Activated naive CD8-positive, alpha-beta T cell (primary cell): ENCODE data around the gene ACACA.

Experiments used
- H3K27ac Mint-ChIP-seq: one replicate; pipeline ENCODE4 v1.8.0; 2021; ENCODE audit warnings: mixed read lengths
- H3K27me3 Mint-ChIP-seq: one replicate; pipeline ENCODE4 v1.8.0; 2021; ENCODE audit warnings: mixed read lengths
- H3K36me3 Mint-ChIP-seq: one replicate; pipeline ENCODE4 v1.8.0; 2021; ENCODE audit warnings: mixed read lengths
- H3K4me1 Mint-ChIP-seq: one replicate; pipeline ENCODE4 v1.8.0; 2021; ENCODE audit warnings: low read depth, mixed read lengths
- H3K4me3 Mint-ChIP-seq: one replicate; pipeline ENCODE4 v1.8.0; 2021; ENCODE audit warnings: mild to moderate bottlenecking, mixed read lengths
- H3K9me3 Mint-ChIP-seq: one replicate; pipeline ENCODE4 v1.8.0; 2021; ENCODE audit warnings: low read depth, mixed read lengths

ACACA gene

DNA sequence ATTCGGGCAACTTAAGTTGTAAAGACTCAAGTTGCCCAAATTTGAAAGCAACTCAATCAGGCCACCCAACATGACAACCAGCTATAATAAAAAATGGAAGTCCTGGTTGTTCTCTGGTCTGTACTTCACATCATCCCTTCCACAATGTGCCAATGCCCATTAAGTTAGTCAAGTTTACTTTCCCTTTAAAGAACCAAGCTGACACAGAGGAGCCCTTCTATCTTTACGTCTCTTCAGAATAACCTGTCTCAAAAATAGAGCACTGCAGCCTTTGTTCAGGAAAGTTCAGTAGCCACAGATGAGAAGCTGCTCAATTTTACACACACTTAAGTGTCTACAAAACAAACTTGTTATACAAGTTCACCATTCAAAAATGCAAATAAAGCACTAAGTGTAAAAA lies 106.0 kb downstream of the ACACA start:
- no peak overlapping the region for H3K27ac Mint-ChIP-seq
- no peaks in the 10 kb centered on the region for H3K27me3 Mint-ChIP-seq
- no peaks in the 10 kb centered on the region for H3K9me3 Mint-ChIP-seq
- H3K4me3 Mint-ChIP-seq, result no peak overlapping the region
- no peaks in the 10 kb centered on the region for H3K4me1 Mint-ChIP-seq
- no peaks in the 10 kb centered on the region for H3K36me3 Mint-ChIP-seq

DNA sequence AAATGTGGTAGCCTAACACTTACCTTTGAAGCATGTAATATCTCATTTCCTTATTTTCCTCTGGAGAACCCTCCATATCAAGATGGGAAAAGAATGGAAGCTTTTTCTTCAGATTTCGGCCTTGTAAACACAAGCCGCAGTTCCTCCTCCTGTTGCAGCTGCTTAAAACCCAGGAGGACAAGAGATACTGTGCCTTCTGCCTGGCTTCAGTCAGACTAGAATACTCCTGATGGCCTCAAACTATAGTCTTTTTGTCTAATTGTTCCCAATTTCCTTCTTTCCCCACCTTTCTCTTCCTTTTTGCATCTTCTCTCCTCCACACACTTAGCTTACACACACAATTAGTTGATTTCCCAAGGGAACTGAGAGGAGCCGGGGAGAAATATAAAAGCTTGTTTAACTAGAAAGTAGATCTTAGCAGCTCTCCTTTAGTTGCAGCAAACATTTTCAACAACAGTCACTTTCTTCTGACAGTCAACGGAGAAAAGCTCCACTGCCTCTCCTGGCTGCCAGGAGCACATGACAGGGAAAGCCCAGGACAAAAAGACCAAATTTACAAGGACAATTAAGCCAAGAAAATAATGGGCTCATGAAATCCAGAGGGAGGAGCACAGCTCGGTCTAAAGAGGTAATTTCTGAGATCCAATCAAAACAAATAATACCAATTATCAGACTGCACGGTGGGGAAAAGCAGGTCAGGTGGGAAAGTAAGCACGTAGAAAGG lies 107.2 kb downstream of the ACACA start:
- H3K9me3 Mint-ChIP-seq, result no peaks in the 10 kb centered on the region

DNA sequence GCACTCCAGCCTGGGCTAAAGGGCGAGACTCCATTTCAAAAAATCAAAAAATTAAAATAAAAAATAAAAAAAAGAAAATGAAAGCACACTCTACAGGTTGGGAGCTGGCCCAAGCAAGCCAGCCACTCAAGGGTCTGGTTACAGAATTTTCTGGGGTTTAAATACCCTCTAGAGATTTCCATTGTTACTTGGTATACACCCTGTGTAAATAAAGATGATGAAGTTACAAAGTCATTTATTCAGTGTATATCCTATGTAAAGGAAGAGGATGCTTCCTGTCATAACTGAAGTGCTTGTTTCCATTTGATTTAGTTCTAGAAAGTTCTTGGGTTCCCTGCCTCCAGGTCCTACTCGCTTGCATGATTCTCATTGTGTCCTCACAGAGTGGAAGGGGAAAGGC lies 110.7 kb downstream of the ACACA start:
- H3K4me1 Mint-ChIP-seq, result peaks cover 3% of the 10 kb centered on the region
- no peaks in the 10 kb centered on the region for H3K9me3 Mint-ChIP-seq
- H3K27me3 Mint-ChIP-seq, result no peaks in the 10 kb centered on the region
- H3K36me3 Mint-ChIP-seq, result no peaks in the 10 kb centered on the region
- no peak overlapping the region for H3K4me3 Mint-ChIP-seq
- H3K27ac Mint-ChIP-seq, result no peak overlapping the region

More for the DNA sequence above, 107.2 kb downstream of the ACACA start:
- Mint-ChIP-seq H3K36me3 (no peaks in the 10 kb centered on the region), H3K27me3 (no peaks in the 10 kb centered on the region), H3K4me3 (no peak overlapping the region), H3K4me1 (no peaks in the 10 kb centered on the region), H3K27ac (no peak overlapping the region)

DNA sequence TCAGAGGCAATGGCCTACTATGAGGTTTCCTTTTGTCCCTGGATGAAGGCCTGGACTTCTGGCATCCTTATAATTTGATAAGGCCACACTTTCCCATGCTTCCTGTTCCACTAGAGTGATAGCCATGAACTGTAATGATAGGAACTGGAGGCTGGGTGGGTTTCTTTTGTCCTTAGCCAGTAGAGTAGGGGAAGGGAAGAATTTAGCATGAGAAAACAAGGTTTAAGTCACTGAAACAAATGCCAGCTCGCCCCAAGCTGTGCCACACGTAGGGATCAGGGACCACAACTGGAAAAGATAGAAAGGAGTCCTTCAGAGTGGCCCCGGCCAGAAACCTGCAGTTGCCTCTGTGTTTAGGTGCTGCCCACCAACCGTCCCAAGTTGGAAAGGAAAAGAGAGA lies 111.7 kb downstream of the ACACA start:
- Mint-ChIP-seq H3K27me3 (no peaks in the 10 kb centered on the region), H3K9me3 (no peaks in the 10 kb centered on the region)

DNA sequence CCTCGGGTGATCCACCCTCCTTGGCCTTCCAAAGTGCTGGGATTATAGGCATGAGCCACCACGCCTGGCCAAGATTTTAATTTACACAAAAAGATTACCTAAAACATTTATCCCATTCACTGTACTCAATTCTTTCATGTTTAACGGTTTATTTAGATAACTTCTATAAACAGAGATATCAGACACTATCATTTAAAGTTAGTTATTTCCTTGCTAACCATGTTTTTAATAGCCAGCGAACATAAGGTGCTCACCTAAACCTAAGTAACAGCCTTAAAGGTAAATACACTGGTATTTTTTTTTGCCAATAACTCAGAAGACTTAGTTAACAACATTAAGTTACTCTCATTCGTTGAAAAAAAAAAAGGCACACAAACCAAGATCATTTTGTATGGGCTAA lies 112.9 kb downstream of the ACACA start:
- Mint-ChIP-seq H3K4me1 (peaks cover 3% of the 10 kb centered on the region), H3K4me3 (no peak overlapping the region), H3K36me3 (peaks cover 7% of the 10 kb centered on the region), H3K9me3 (no peaks in the 10 kb centered on the region), H3K27ac (no peak overlapping the region), H3K27me3 (no peaks in the 10 kb centered on the region)

More for the DNA sequence above, 111.7 kb downstream of the ACACA start:
- Mint-ChIP-seq H3K4me3 (no peak overlapping the region), H3K27ac (no peak overlapping the region), H3K4me1 (peaks cover 3% of the 10 kb centered on the region), H3K36me3 (no peaks in the 10 kb centered on the region)

DNA sequence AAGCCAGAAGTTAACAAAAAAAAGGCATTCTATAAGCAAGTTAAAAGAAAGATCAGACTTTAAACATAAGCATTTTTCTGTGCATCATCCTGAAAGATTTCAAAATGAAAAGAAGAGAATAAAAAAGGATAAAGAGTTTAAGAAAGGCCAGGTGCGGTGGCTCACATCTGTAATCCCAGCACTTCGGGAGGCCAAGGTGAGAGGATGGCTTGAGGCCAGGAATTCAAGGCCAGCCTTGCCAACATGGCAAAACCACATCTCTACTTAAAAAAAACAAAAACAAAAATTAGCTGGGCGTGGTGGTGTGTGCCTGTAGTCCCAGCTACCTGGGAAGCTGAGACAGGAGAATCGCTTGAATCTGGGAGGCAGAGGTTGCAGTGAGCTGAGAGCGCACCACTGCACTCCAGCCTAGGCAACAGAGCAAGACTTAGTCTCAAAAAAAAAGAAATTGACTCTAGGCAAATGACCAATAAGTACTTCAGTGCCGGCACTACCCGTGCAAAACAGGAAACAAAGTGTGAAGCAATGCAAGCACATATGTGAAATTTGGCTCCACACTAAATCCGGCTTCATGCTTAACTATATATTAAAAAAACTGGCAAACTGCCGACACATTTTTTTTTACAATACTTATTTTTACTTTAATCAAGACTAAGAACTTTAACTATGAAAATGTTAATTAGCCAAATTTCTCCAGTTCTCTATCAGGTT lies 114.1 kb downstream of the ACACA start:
- Mint-ChIP-seq H3K36me3 (peaks cover 7% of the 10 kb centered on the region), H3K9me3 (no peaks in the 10 kb centered on the region), H3K4me1 (peaks cover 3% of the 10 kb centered on the region), H3K27me3 (no peaks in the 10 kb centered on the region), H3K4me3 (no peak overlapping the region), H3K27ac (no peak overlapping the region)

DNA sequence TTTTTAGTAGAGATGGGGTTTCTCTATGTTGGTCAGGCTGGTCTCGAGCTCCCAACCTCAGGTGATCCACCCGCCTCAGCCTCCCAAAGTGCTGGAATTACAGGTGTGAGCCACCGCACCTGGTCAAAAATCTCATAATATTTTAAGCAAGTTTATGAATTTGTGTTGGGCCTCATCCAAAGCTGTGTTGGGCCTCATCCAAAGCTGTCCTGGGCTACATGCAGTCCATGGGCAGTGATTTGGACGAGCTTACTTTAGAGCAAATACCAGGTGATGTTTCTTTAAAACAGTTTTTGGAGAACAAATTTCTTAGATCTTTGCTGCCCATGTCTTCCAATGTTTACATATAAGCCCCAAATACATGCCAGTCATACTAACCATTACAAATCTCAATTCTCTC lies 115.3 kb downstream of the ACACA start:
- Mint-ChIP-seq H3K36me3 (peaks cover 7% of the 10 kb centered on the region), H3K27ac (no peak overlapping the region)

DNA sequence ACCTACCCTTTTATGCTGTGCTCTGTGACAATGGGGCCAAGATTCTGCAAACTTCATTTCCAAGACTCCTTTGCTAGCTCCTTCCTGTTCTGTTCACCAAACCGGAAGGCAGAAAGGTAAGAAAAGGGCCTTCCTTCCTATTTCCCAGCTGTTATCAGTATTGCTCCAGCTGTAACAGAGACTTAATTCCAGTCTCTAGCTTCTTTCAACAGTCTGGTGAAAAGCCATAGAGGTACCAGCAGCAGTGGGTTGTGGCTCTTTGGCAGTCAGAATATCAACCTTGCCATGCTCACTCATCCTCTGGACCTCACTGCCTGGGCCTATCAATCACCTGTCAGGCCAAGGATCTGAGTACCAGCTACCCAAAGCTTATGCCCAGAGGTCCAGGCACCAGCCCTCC lies 120.2 kb downstream of the ACACA start:
- H3K4me1 Mint-ChIP-seq, result peaks cover 1% of the 10 kb centered on the region
- no peaks in the 10 kb centered on the region for H3K27me3 Mint-ChIP-seq
- no peak overlapping the region for H3K27ac Mint-ChIP-seq
- no peak overlapping the region for H3K4me3 Mint-ChIP-seq
- H3K36me3 Mint-ChIP-seq, result peaks cover 21% of the 10 kb centered on the region
- no peaks in the 10 kb centered on the region for H3K9me3 Mint-ChIP-seq

More for the DNA sequence above, 115.3 kb downstream of the ACACA start:
- H3K27me3 Mint-ChIP-seq, result no peaks in the 10 kb centered on the region
- peaks cover 3% of the 10 kb centered on the region for H3K4me1 Mint-ChIP-seq
- H3K9me3 Mint-ChIP-seq, result no peaks in the 10 kb centered on the region
- no peak overlapping the region for H3K4me3 Mint-ChIP-seq

DNA sequence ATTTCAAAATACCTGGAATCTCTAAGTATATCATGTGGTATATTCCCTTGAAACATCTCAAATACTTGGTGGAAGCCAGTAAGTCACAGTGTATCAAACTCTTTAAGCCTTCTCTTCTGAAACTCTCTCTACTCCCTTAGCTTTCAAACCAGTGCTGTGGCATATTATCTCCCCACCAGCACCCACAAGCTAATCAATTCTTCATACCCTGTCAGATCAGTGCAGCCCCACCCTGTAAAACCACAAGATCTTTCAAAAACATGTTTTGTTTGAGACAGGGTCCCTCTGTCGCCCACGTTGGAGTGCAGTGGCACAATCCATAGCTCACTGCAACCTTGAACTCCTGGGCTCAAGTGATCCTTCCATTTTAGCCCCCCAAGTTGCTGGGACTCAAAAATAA lies 122.4 kb downstream of the ACACA start:
- H3K4me1 Mint-ChIP-seq, result peaks cover 1% of the 10 kb centered on the region
- no peak overlapping the region for H3K4me3 Mint-ChIP-seq
- H3K36me3 Mint-ChIP-seq, result peaks cover 15% of the 10 kb centered on the region
- no peak overlapping the region for H3K27ac Mint-ChIP-seq
- H3K27me3 Mint-ChIP-seq, result no peaks in the 10 kb centered on the region
- H3K9me3 Mint-ChIP-seq, result no peaks in the 10 kb centered on the region

DNA sequence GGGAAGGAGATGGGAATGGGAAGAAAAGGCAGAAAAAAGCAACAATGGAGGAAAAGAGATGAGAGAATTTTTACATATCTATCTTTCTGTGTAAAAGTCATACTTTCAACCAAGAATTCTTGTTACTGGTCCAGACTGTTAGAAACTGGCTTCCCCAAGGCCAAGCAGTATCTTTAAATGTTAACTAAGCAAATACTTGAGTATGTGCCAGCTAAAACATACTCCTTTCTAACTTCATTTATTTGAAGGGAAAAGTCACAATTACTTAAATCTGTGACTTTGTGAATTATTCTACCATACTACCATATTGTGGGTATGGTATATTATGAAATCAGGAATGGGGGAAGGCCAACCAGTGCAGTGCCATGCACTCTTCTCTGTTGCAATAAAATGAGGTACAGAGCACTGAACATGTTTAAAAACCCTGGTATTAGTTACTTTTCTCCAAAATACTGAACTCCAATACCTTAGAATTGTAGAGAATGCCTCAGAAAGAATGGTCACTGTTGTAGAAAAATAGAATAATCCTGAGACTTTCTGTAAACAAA lies 123.1 kb downstream of the ACACA start:
- Mint-ChIP-seq H3K4me3 (no peak overlapping the region), H3K4me1 (peaks cover 1% of the 10 kb centered on the region), H3K27ac (no peak overlapping the region), H3K27me3 (no peaks in the 10 kb centered on the region), H3K9me3 (no peaks in the 10 kb centered on the region), H3K36me3 (peaks cover 14% of the 10 kb centered on the region)

DNA sequence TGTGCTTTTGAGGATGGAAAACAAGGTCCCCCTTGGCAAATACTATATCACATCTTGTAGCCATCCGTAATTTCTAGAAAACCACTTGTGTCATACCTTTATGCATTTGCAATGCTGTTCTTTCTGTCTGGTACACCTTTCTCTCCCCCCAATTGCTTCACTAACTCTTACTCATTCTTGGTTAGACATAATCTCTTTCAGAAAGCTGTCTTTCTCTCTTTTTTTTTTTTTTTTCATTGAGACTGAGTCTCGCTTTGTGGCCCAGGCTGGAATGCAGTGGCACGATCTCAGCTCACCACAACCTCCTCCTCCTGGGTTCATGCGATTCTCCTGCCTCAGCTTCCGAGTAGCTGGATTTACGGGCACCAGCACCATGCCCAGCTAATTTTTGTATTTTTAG lies 125.8 kb downstream of the ACACA start:
- Mint-ChIP-seq H3K4me1 (peaks cover 1% of the 10 kb centered on the region), H3K9me3 (no peaks in the 10 kb centered on the region)

DNA sequence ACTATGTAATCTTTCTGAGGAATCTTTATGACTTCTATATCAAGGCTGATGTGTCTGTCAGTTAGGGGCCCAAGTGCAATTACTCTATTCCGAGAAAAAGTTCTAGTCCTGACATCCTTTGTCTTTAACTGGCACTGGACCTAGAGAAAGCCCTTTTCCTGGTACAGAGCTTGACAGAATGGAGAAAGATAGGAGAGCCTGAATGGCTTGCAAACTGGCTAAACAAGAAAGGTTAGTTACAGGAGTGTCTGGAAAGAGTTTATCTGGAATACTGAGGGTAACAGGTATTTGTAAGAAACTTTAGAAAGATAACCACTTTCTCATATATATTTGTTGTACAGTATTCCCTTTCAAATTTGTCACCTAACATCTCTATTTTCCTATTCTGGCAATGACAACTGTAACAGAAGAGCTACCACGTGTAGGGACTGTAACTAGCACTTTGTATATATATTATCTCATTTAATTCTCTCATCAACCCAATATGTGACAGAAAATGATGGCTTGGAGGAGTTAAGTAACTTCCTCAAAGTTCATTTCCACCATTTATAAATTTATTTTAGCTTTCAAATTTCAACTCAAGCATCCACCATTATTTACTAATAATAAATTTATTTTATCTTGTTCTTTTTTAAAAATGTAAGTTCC lies 128.3 kb downstream of the ACACA start:
- Mint-ChIP-seq H3K27ac (no peak overlapping the region), H3K4me1 (peaks cover 2% of the 10 kb centered on the region), H3K27me3 (no peaks in the 10 kb centered on the region), H3K4me3 (no peak overlapping the region), H3K36me3 (peaks cover 23% of the 10 kb centered on the region), H3K9me3 (no peaks in the 10 kb centered on the region)

More for the DNA sequence above, 125.8 kb downstream of the ACACA start:
- Mint-ChIP-seq H3K27me3 (no peaks in the 10 kb centered on the region), H3K4me3 (no peak overlapping the region), H3K27ac (no peak overlapping the region), H3K36me3 (peaks cover 22% of the 10 kb centered on the region)

DNA sequence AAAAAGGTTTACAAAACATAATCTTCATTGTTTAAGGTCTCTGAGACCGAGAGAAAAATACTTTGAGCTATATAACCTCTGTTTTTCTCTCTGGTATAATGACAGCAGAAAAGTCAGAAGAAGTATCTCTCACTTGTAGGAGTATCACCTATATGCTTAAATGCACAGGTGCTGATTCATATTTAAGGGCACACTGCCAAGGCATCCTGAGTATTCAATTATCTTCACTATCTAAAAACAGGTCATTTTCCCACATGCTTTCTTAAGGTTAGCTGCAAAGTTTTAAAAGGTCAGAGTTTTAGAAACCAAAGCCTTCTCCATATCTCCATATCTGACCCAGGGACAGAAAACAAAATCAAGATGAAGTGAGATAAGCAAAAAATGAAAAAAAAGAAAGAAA lies 130.2 kb downstream of the ACACA start:
- peaks cover 11% of the 10 kb centered on the region for H3K36me3 Mint-ChIP-seq
- no peak overlapping the region for H3K4me3 Mint-ChIP-seq

DNA sequence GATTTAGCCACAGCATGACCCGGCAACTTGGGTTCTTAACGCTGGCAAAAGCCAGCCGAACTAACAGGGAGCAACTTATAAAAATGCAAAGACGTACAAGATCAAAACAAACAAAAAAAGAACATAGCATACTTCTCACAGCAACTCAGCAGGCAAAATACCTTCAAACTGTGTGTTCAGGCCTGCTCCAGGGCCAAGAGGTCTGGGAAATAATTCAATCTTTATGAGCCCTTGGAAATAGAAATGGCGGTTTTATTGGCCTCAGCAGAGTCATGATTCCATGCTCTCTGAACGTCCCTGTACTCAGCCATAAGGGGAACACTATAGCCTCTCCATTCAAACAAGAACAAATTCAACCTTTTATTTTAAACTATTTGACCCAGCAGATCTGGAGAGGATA lies 132.2 kb downstream of the ACACA start:
- Mint-ChIP-seq H3K27ac (no peak overlapping the region), H3K36me3 (peaks cover 17% of the 10 kb centered on the region), H3K4me1 (peaks cover 2% of the 10 kb centered on the region), H3K4me3 (no peak overlapping the region), H3K9me3 (no peaks in the 10 kb centered on the region), H3K27me3 (no peaks in the 10 kb centered on the region)

More for the DNA sequence above, 130.2 kb downstream of the ACACA start:
- H3K9me3 Mint-ChIP-seq, result no peaks in the 10 kb centered on the region
- no peaks in the 10 kb centered on the region for H3K27me3 Mint-ChIP-seq
- peaks cover 2% of the 10 kb centered on the region for H3K4me1 Mint-ChIP-seq
- no peak overlapping the region for H3K27ac Mint-ChIP-seq

DNA sequence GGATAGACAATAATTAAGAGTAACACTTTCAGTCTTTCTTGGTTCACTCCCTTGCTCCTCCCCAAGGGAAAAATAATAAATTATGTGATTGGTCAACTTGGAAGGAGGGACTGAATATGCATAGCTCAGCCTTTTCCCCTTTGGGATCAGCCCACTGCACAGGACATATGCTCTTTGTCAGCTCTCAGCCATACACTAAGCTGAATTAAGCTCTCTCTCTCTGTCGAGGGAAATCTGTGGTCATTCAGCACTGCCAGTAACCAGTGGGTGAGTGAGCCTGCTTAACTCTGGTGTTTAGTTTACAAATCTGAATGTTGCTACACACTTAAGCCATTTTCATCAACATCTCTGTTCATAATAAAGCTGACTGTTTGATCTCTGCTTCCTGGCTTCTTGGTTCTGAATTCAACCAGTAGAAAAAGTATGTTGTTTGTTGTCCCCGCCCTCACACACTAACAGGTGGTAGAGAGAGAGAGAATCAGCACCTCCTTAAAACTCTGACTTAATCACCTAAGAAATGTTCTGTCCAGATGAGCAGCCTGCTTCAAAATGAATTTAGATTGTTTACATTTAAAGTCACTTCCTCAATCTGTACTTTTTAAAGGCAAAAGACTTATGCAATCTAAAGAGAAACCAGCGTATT lies 133.1 kb downstream of the ACACA start:
- Mint-ChIP-seq H3K27me3 (no peaks in the 10 kb centered on the region), H3K4me1 (peaks cover 2% of the 10 kb centered on the region), H3K9me3 (no peaks in the 10 kb centered on the region), H3K4me3 (no peak overlapping the region), H3K27ac (no peak overlapping the region), H3K36me3 (peaks cover 22% of the 10 kb centered on the region)
